Activated naive CD4-positive, alpha-beta T cell treated with anti-CD3 and anti-CD28 coated beads for 36 hours (primary cell): ENCODE data around the gene RNF128. TPM values are rescaled to one million over a fixed set of nuclear protein-coding genes. Genes with fewer than 3 reads are reported as not detected.

Experiments used
- CTCF ChIA-PET: fragments of 350-600 bp; sonication (Branson Sonifier 250); formaldehyde crosslinking; loops from one replicate; lab custom pipeline; 2021; ENCODE audit warnings: antibody characterized with exemption; lab: Charles Lee
- DNase-seq: peaks from one replicate; pipeline ENCODE4 v3.0.0-alpha.2; 2020
- H3K27ac Mint-ChIP-seq: one replicate; pipeline ENCODE4 v1.8.0; 2021; ENCODE audit warnings: mild to moderate bottlenecking, mixed read lengths
- H3K27me3 Mint-ChIP-seq: one replicate; pipeline ENCODE4 v1.8.0; 2021; ENCODE audit warnings: low read depth, mixed read lengths
- H3K36me3 Mint-ChIP-seq: one replicate; pipeline ENCODE4 v1.8.0; 2021; ENCODE audit warnings: low read depth, mixed read lengths
- H3K4me1 Mint-ChIP-seq: one replicate; pipeline ENCODE4 v1.8.0; 2021; ENCODE audit warnings: low read depth, mixed read lengths
- H3K4me3 Mint-ChIP-seq: one replicate; pipeline ENCODE4 v1.8.0; 2021; ENCODE audit warnings: mild to moderate bottlenecking, moderate library complexity, mixed read lengths
- H3K9me3 Mint-ChIP-seq: one replicate; pipeline ENCODE4 v1.8.0; 2021; ENCODE audit warnings: mixed read lengths
- intact Hi-C: fragments of 100-400 bp; cut with micrococcal nuclease; formaldehyde crosslinking; loops from one replicate; pipeline ENCODE4 v1.15.1; 2023
- total RNA-seq, 2 experiments: library from RNA; stranded (reverse); gene quantifications; one replicate each; pipeline ENCODE4 v1.2.3, GENCODE V29; 2021

RNF128 gene
- total RNA-seq, 2 experiments from 2014 or later: not detected

GRCh38 chrX:106716463-106716862 is 10.0 kb upstream of the RNF128 start:
- CTCF ChIA-PET: no interaction called here
- DNase-seq: no peak
- intact Hi-C loops: no loop called here
- H3K27me3 Mint-ChIP-seq: no peaks in the 10 kb centered on the region
- H3K4me3 Mint-ChIP-seq: no peak overlapping the region
- no peaks in the 10 kb centered on the region for H3K9me3 Mint-ChIP-seq
- H3K36me3 Mint-ChIP-seq: no peaks in the 10 kb centered on the region
- no peaks in the 10 kb centered on the region for H3K4me1 Mint-ChIP-seq
- no peak overlapping the region for H3K27ac Mint-ChIP-seq

- no peaks in the 10 kb centered on the region for H3K36me3 Mint-ChIP-seq
- no peaks in the 10 kb centered on the region for H3K4me1 Mint-ChIP-seq
- CTCF ChIA-PET: no interaction called here
- no peak overlapping the region for H3K4me3 Mint-ChIP-seq
- no peaks in the 10 kb centered on the region for H3K9me3 Mint-ChIP-seq
- intact Hi-C loops: no loop called here
- DNase-seq: no peak
- no peak overlapping the region for H3K27ac Mint-ChIP-seq
- H3K27me3 Mint-ChIP-seq: peaks cover 2% of the 10 kb centered on the region
These were observed 7.8 kb upstream of the RNF128 start for GRCh38 chrX:106718709-106719108.

- H3K9me3 Mint-ChIP-seq: no peaks in the 10 kb centered on the region
- CTCF ChIA-PET: no interaction called here
- H3K4me3 Mint-ChIP-seq: peak overlapping the region; percentile 67
- H3K4me1 Mint-ChIP-seq: peaks cover 7% of the 10 kb centered on the region
- intact Hi-C loops: loop anchor here (1.0 kb wide), 1 partner anchor 114 kb away; no protein-coding TSS in a partner anchor
- DNase-seq: no peak
- H3K27me3 Mint-ChIP-seq: peaks cover 30% of the 10 kb centered on the region
- no peak overlapping the region for H3K27ac Mint-ChIP-seq
- H3K36me3 Mint-ChIP-seq: no peaks in the 10 kb centered on the region
These were observed 570 bp upstream of the RNF128 start for GRCh38 chrX:106725931-106726330.

GRCh38 chrX:106728337-106728736 is 1.8 kb downstream of the RNF128 start:
- Mint-ChIP-seq H3K27ac (no peak overlapping the region), H3K4me3 (no peak overlapping the region), H3K9me3 (no peaks in the 10 kb centered on the region), H3K27me3 (peaks cover 37% of the 10 kb centered on the region), H3K36me3 (no peaks in the 10 kb centered on the region), H3K4me1 (peaks cover 7% of the 10 kb centered on the region)
- CTCF ChIA-PET: no interaction called here
- intact Hi-C loops: no loop called here
- DNase-seq: no peak

- peaks cover 7% of the 10 kb centered on the region for H3K4me1 Mint-ChIP-seq
- H3K4me3 Mint-ChIP-seq: no peak overlapping the region
- intact Hi-C loops: no loop called here
- CTCF ChIA-PET: no interaction called here
- no peak overlapping the region for H3K27ac Mint-ChIP-seq
- H3K36me3 Mint-ChIP-seq: no peaks in the 10 kb centered on the region
- peaks cover 28% of the 10 kb centered on the region for H3K27me3 Mint-ChIP-seq
- no peak for DNase-seq
- no peaks in the 10 kb centered on the region for H3K9me3 Mint-ChIP-seq
These were observed 3.9 kb downstream of the RNF128 start for GRCh38 chrX:106730401-106730800.

- H3K27ac Mint-ChIP-seq: no peak overlapping the region
- H3K9me3 Mint-ChIP-seq: no peaks in the 10 kb centered on the region
- peaks cover 19% of the 10 kb centered on the region for H3K27me3 Mint-ChIP-seq
- intact Hi-C loops: no loop called here
- no peak overlapping the region for H3K4me3 Mint-ChIP-seq
- DNase-seq: no peak
- no peaks in the 10 kb centered on the region for H3K36me3 Mint-ChIP-seq
- no peaks in the 10 kb centered on the region for H3K4me1 Mint-ChIP-seq
- CTCF ChIA-PET: no interaction called here
These were observed 5.1 kb downstream of the RNF128 start for GRCh38 chrX:106731590-106731989.

GRCh38 chrX:106734827-106735226 is 8.3 kb downstream of the RNF128 start:
- Mint-ChIP-seq H3K27ac (no peak overlapping the region), H3K4me1 (no peaks in the 10 kb centered on the region), H3K27me3 (peaks cover 11% of the 10 kb centered on the region), H3K36me3 (no peaks in the 10 kb centered on the region), H3K9me3 (no peaks in the 10 kb centered on the region), H3K4me3 (no peak overlapping the region)
- intact Hi-C loops: no loop called here
- no peak for DNase-seq
- CTCF ChIA-PET: no interaction called here

- no peak overlapping the region for H3K4me3 Mint-ChIP-seq
- no peaks in the 10 kb centered on the region for H3K9me3 Mint-ChIP-seq
- no peak for DNase-seq
- H3K27ac Mint-ChIP-seq: no peak overlapping the region
- H3K36me3 Mint-ChIP-seq: no peaks in the 10 kb centered on the region
- CTCF ChIA-PET: no interaction called here
- intact Hi-C loops: no loop called here
- H3K4me1 Mint-ChIP-seq: no peaks in the 10 kb centered on the region
- peaks cover 4% of the 10 kb centered on the region for H3K27me3 Mint-ChIP-seq
These were observed 13.8 kb downstream of the RNF128 start for GRCh38 chrX:106740193-106740780.

- H3K4me1 Mint-ChIP-seq: no peaks in the 10 kb centered on the region
- H3K27ac Mint-ChIP-seq: no peak overlapping the region
- CTCF ChIA-PET: no interaction called here
- H3K4me3 Mint-ChIP-seq: no peak overlapping the region
- H3K27me3 Mint-ChIP-seq: peaks cover 3% of the 10 kb centered on the region
- H3K9me3 Mint-ChIP-seq: no peaks in the 10 kb centered on the region
- intact Hi-C loops: no loop called here
- H3K36me3 Mint-ChIP-seq: no peaks in the 10 kb centered on the region
- no peak for DNase-seq
These were observed 15.7 kb downstream of the RNF128 start for GRCh38 chrX:106742193-106742592.

GRCh38 chrX:106742805-106743204 is 16.3 kb downstream of the RNF128 start:
- DNase-seq: no peak
- Mint-ChIP-seq H3K4me1 (no peaks in the 10 kb centered on the region), H3K4me3 (no peak overlapping the region), H3K9me3 (no peaks in the 10 kb centered on the region), H3K27me3 (peaks cover 2% of the 10 kb centered on the region), H3K36me3 (no peaks in the 10 kb centered on the region), H3K27ac (no peak overlapping the region)
- CTCF ChIA-PET: no interaction called here
- intact Hi-C loops: no loop called here

GRCh38 chrX:106748377-106748776 is 21.9 kb downstream of the RNF128 start:
- Mint-ChIP-seq H3K36me3 (no peaks in the 10 kb centered on the region), H3K27ac (no peak overlapping the region), H3K9me3 (peaks cover 4% of the 10 kb centered on the region), H3K27me3 (peaks cover 8% of the 10 kb centered on the region), H3K4me1 (no peaks in the 10 kb centered on the region), H3K4me3 (no peak overlapping the region)
- DNase-seq: no peak
- CTCF ChIA-PET: no interaction called here
- intact Hi-C loops: no loop called here

- DNase-seq: no peak
- Mint-ChIP-seq H3K27ac (no peak overlapping the region), H3K4me3 (no peak overlapping the region), H3K9me3 (peaks cover 4% of the 10 kb centered on the region), H3K4me1 (no peaks in the 10 kb centered on the region), H3K27me3 (peaks cover 8% of the 10 kb centered on the region), H3K36me3 (no peaks in the 10 kb centered on the region)
- intact Hi-C loops: no loop called here
- CTCF ChIA-PET: no interaction called here
These were observed 24.9 kb downstream of the RNF128 start for GRCh38 chrX:106751407-106751806.

- peaks cover 4% of the 10 kb centered on the region for H3K9me3 Mint-ChIP-seq
- CTCF ChIA-PET: no interaction called here
- H3K4me3 Mint-ChIP-seq: no peak overlapping the region
- H3K27ac Mint-ChIP-seq: no peak overlapping the region
- H3K27me3 Mint-ChIP-seq: peaks cover 8% of the 10 kb centered on the region
- no peak for DNase-seq
- H3K4me1 Mint-ChIP-seq: no peaks in the 10 kb centered on the region
- no peaks in the 10 kb centered on the region for H3K36me3 Mint-ChIP-seq
- intact Hi-C loops: no loop called here
These were observed 25.7 kb downstream of the RNF128 start for GRCh38 chrX:106752101-106752678.
